ENCODE results near the gene CLIP3.

GRCh38 chr19:36072081-36072480 lies 39.4 kb upstream of the CLIP3 start:
- TF ChIP-seq CTCF (IDR thresholded peaks at IDR 0.05) (no peak), EZH2 (IDR thresholded peaks at IDR 0.05) (no peak), EZH2phosphoT487 (IDR thresholded peaks at IDR 0.05) (no peak)

All from neural progenitor cell (in vitro differentiated cells).